GM23338 (cell line): ENCODE measurements around the gene MCC. TPM values are rescaled to one million over a fixed set of nuclear protein-coding genes. Genes with fewer than 3 reads are reported as not detected.

Experiments
- ATAC-seq: fragments of 200-7000 bp; cut with Tn5 transposase; 3 replicates; pipeline ENCODE4 v1.9.1; 2020
- DNase-seq: peaks from one replicate; pipeline ENCODE4 v3.0.0-alpha.2; 2015; ENCODE audit warnings: low spot score
- H2AFZ ChIP-seq: fragments of 200-600 bp; sonication (generic); 2 replicates; pipeline ENCODE4 v1.8.0; 2016; ENCODE audit warnings: antibody characterized with exemption, mild to moderate bottlenecking, moderate library complexity
- H3F3A ChIP-seq: fragments of 200-600 bp; sonication (generic); replicated peaks from 2 replicates; pipeline ENCODE4 v1.8.0; 2017; ENCODE audit warnings: antibody characterized with exemption, mixed run types, low read depth
- H3K27ac ChIP-seq: fragments of 200-600 bp; sonication (generic); 2 replicates; pipeline ENCODE4 v1.6.1; 2016; ENCODE audit warnings: low read depth
- H3K27me3 ChIP-seq: fragments of 200-600 bp; sonication (generic); 2 replicates; pipeline ENCODE4 v1.8.0; 2016; ENCODE audit warnings: mild to moderate bottlenecking, mixed run types, moderate library complexity; ENCODE audit not compliant: insufficient read depth
- H3K36me3 ChIP-seq: fragments of 200-600 bp; sonication (generic); 2 replicates; pipeline ENCODE4 v1.8.0; 2016; ENCODE audit warnings: mild to moderate bottlenecking; ENCODE audit not compliant: insufficient read depth
- H3K4me1 ChIP-seq: fragments of 200-600 bp; sonication (generic); 2 replicates; pipeline ENCODE4 v1.8.0; 2016; ENCODE audit warnings: mild to moderate bottlenecking, moderate library complexity; ENCODE audit not compliant: insufficient read depth
- H3K4me2 ChIP-seq: fragments of 200-600 bp; sonication (generic); 2 replicates; pipeline ENCODE4 v1.7.1; 2017; ENCODE audit warnings: mixed run types
- H3K4me3 ChIP-seq: fragments of 200-600 bp; sonication (generic); 2 replicates; pipeline ENCODE4 v1.6.1; 2016; ENCODE audit warnings: mixed run types
- H3K79me2 ChIP-seq: fragments of 200-600 bp; sonication (generic); replicated peaks from 2 replicates; pipeline ENCODE4 v1.8.0; 2017; ENCODE audit warnings: mild to moderate bottlenecking; ENCODE audit not compliant: insufficient read depth
- H3K9me2 ChIP-seq: fragments of 200-600 bp; sonication (generic); 2 replicates; pipeline ENCODE4 v1.8.0; 2017; ENCODE audit not compliant: insufficient read depth
- H4K20me1 ChIP-seq: fragments of 200-600 bp; sonication (generic); replicated peaks from 2 replicates; pipeline ENCODE4 v1.8.0; 2017; ENCODE audit warnings: mild to moderate bottlenecking; ENCODE audit not compliant: insufficient read depth
- H3K27ac Mint-ChIP-seq: 2 replicates; pipeline ENCODE4 v1.8.0; 2020; ENCODE audit warnings: inconsistent platforms, mild to moderate bottlenecking, moderate library complexity, mixed read lengths
- H3K27me3 Mint-ChIP-seq: 3 replicates; pipeline ENCODE4 v1.8.0; 2022; ENCODE audit warnings: low read depth, mild to moderate bottlenecking, moderate library complexity, mixed read lengths, inconsistent platforms; ENCODE audit not compliant: insufficient read depth, poor library complexity
- H3K36me3 Mint-ChIP-seq: 3 replicates; pipeline ENCODE4 v1.8.0; 2021; ENCODE audit warnings: low read depth, mild to moderate bottlenecking, inconsistent platforms, moderate library complexity, mixed read lengths
- H3K4me1 Mint-ChIP-seq: 3 replicates; pipeline ENCODE4 v1.8.0; 2020; ENCODE audit warnings: mild to moderate bottlenecking, inconsistent platforms, mixed read lengths
- H3K4me3 Mint-ChIP-seq: 3 replicates; pipeline ENCODE4 v1.8.0; 2021; ENCODE audit warnings: moderate library complexity, mild to moderate bottlenecking, inconsistent platforms, mixed read lengths
- H3K9me3 Mint-ChIP-seq: 3 replicates; pipeline ENCODE4 v1.8.0; 2020; ENCODE audit warnings: moderate library complexity, mild to moderate bottlenecking, inconsistent platforms, mixed read lengths
- CREB1 ChIP-seq: fragments of 250-450 bp; sonication (Bioruptor Pico); IDR thresholded peaks from 2 replicates; pipeline ENCODE4 v1.5.0; 2020; ENCODE audit warnings: low read depth, mild to moderate bottlenecking, moderate library complexity
- CTCF ChIP-seq, 2 experiments: fragments of 200-600 bp in 1 of 2; sonication (generic) in 1 of 2; conservative IDR thresholded peaks; 2 replicates each; pipeline versions ENCODE4 v1.5.1 to v1.6.1; 2016 to 2017; ENCODE audit warnings: antibody characterized with exemption in 2 of 2, low read depth in 2 of 2, mild to moderate bottlenecking in 2 of 2, moderate library complexity in 1 of 2
- EZH2 ChIP-seq: fragments of 200-600 bp; sonication (generic); IDR thresholded peaks from one replicate; pipeline ENCODE4 v1.8.0; 2017; ENCODE audit warnings: antibody characterized with exemption, mild to moderate bottlenecking, low read depth; ENCODE audit not compliant: unreplicated experiment
- EZH2phosphoT487 ChIP-seq: fragments of 200-600 bp; sonication (generic); IDR thresholded peaks from one replicate; pipeline ENCODE4 v1.8.1; 2018; ENCODE audit warnings: antibody characterized with exemption; ENCODE audit not compliant: unreplicated experiment
- JUNB ChIP-seq: IDR thresholded peaks from one replicate; pipeline ENCODE4 v1.6.1; 2016; ENCODE audit warnings: antibody characterized with exemption; ENCODE audit not compliant: unreplicated experiment
- POLR2AphosphoS5 ChIP-seq: IDR thresholded peaks from 2 replicates; pipeline ENCODE4 v1.6.1; 2016; ENCODE audit warnings: antibody characterized with exemption, low read depth
- REST ChIP-seq: IDR thresholded peaks from one replicate; pipeline ENCODE4 v1.6.1; 2018; ENCODE audit warnings: antibody characterized with exemption; ENCODE audit not compliant: unreplicated experiment
- STAT1 ChIP-seq: IDR thresholded peaks from one replicate; pipeline ENCODE4 v1.6.1; 2016; ENCODE audit warnings: antibody characterized with exemption; ENCODE audit not compliant: unreplicated experiment
- ZNF114 ChIP-seq: fragments of 250-450 bp; sonication (Bioruptor Pico); IDR thresholded peaks from 2 replicates; pipeline ENCODE4 v1.5.0; 2020; ENCODE audit warnings: mild to moderate bottlenecking, moderate library complexity
- ZNF462 ChIP-seq: fragments of 250-450 bp; sonication (Bioruptor Pico); IDR thresholded peaks from 2 replicates; pipeline ENCODE4 v1.5.0; 2020; ENCODE audit warnings: mild to moderate bottlenecking, moderate library complexity
- polyA plus RNA-seq: library from polyadenylated mRNA; unstranded; fragments of >200 nt; fragmentation: Nextera tagmentation; extraction: Ambion mirVana; gene quantifications from 2 replicates; pipeline ENCODE4 v1.2.1, GENCODE V29; 2016
- total RNA-seq: library from RNA; depleted of rRNA; stranded (reverse); fragments of >200 nt; shearing (Covaris generic); gene quantifications from 2 replicates; pipeline ENCODE4 v1.2.3, GENCODE V29; 2014
- TF ChIP-seq, protein P1 (sequence below): IDR thresholded peaks from 2 replicates; pipeline ENCODE4 v1.6.1; 2016; ENCODE audit warnings: antibody characterized with exemption

The MCC gene
- total and polyA plus RNA-seq, 2 experiments from 2014 or later = 3.8 to 10.1 TPM

GRCh38 chr5:113270086-113270485 lies 218.2 kb downstream of the MCC start (continued):
- no peak for TF ChIP-seq CTCF (conservative IDR thresholded peaks at IDR 0.05; ENCODE audit: low read depth in 2 of 2)
- TF ChIP-seq EZH2 = no peak
- TF ChIP-seq, protein P1, sequence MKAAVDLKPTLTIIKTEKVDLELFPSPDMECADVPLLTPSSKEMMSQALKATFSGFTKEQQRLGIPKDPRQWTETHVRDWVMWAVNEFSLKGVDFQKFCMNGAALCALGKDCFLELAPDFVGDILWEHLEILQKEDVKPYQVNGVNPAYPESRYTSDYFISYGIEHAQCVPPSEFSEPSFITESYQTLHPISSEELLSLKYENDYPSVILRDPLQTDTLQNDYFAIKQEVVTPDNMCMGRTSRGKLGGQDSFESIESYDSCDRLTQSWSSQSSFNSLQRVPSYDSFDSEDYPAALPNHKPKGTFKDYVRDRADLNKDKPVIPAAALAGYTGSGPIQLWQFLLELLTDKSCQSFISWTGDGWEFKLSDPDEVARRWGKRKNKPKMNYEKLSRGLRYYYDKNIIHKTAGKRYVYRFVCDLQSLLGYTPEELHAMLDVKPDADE = no peak
- no peak for TF ChIP-seq EZH2phosphoT487
- no peak for TF ChIP-seq ZNF114 (CRISPR knock-in tag)
- no peak for TF ChIP-seq REST
- TF ChIP-seq CREB1 = no peak
- no peak for TF ChIP-seq STAT1
- TF ChIP-seq JUNB = no peak
- no peak for TF ChIP-seq POLR2AphosphoS5

DNA sequence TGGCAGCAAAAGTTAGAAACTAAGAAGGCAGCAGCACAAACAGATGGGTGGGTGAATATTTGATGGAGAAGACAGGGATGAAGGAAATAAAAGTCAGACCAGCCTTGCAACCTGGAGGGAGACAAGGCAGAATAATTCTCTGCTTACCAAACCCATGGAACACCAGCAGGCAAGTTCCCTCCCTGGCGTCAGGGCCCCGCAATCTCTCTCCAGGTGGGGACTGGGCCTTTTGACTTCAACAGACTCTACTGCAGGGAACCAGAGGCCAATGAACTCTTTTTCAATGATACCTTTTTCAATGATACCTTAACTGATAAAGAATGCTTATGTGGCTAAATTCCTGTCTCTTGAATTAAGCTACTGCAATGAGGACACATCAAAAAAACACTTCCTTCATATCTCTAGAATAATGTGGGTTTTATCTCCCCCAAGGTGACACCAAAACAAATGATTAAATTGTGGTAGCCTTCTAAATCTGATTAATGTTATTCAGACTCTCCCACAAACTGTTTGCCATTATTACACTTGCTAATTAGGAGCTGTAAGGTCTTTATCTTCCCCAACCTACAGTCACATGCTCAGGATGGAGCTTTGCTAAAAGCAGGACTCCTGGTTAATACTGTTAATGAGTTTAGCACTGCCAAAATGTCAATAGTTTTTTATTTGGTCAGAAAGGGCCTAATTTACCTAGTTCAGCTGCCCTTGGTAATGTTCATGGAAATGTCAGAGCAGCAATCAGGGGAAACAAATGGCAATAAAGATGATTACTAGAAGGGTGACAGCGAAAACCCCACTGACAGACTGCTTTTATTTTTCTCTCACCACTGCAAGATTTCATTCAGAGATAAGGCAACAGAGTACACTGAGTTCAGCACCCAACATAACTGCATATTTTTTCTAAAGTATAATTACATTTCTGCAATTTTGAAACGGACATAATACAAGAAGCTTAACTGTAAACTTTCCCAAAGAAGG lies 218.9 kb downstream of the MCC start:
- Histone ChIP-seq H3K36me3 (no peaks in the 10 kb centered on the region), H2AFZ (no peak overlapping the region), H3K79me2 (peaks cover 16% of the 10 kb centered on the region), H3K9me2 (no peaks in the 10 kb centered on the region), H3K4me3 (no peak overlapping the region), H3K27ac (no peak overlapping the region), H3K4me1 (peaks cover 68% of the 10 kb centered on the region), H3F3A (no peaks in the 10 kb centered on the region; the same call in 1 of the 2 replicates), H3K27me3 (no peaks in the 10 kb centered on the region), H4K20me1 (no peaks in the 10 kb centered on the region), H3K4me2 (peak overlapping the region; percentile 40)
- DNase-seq (no peak), ATAC-seq (peak; percentile 79)
- 0 out of 3 replicates have a peak overlapping the region, but pooled peaks have one; percentile 3 for H3K4me3 Mint-ChIP-seq
- no peaks in the 10 kb centered on the region for H3K36me3 Mint-ChIP-seq
- H3K27ac Mint-ChIP-seq = no peak overlapping the region
- H3K9me3 Mint-ChIP-seq = no peaks in the 10 kb centered on the region
- peaks cover 80% of the 10 kb centered on the region for H3K4me1 Mint-ChIP-seq
- peaks cover 5% of the 10 kb centered on the region for H3K27me3 Mint-ChIP-seq
- no peak for TF ChIP-seq ZNF462 (CRISPR knock-in tag)
